Liver (tissue), 9 donors: ENCODE measurements around the gene DIP2C. TPM values are rescaled to one million over a fixed set of nuclear protein-coding genes. Genes with fewer than 3 reads are reported as not detected.

Experiments used
- DNase-seq: peaks from one replicate; pipeline ENCODE4 v3.0.0-alpha.2; 2017; ENCODE audit warnings: low spot score
- H3K27ac ChIP-seq, 2 donors: one replicate each; pipeline ENCODE4 v1.7.0; 2013; ENCODE audit warnings: inconsistent platforms in 2 of 2, low read length in 2 of 2, control low read depth in 1 of 2, low read depth in 1 of 2, mild to moderate bottlenecking in 1 of 2
- H3K27me3 ChIP-seq, 4 donors: one replicate each; pipeline versions ENCODE4 v1.6.1 to v1.7.0; 2013; ENCODE audit warnings: low read length in 3 of 4, inconsistent platforms in 1 of 4, mild to moderate bottlenecking in 1 of 4, moderate library complexity in 1 of 4; ENCODE audit not compliant: control insufficient read depth in 4 of 4, insufficient read depth in 4 of 4
- H3K36me3 ChIP-seq, 4 donors: one replicate each; pipeline versions ENCODE4 v1.6.1 to v1.7.0; 2013; ENCODE audit warnings: low read length in 3 of 4, mild to moderate bottlenecking in 3 of 4, low read depth in 1 of 4, moderate library complexity in 1 of 4; ENCODE audit not compliant: control insufficient read depth in 4 of 4, insufficient read depth in 3 of 4
- H3K4me1 ChIP-seq, 4 donors: one replicate each; pipeline versions ENCODE4 v1.6.1 to v1.7.0; 2013; ENCODE audit warnings: low read length in 3 of 4, mild to moderate bottlenecking in 3 of 4, moderate library complexity in 1 of 4; ENCODE audit not compliant: control insufficient read depth in 4 of 4, insufficient read depth in 4 of 4
- H3K4me3 ChIP-seq, 3 donors: one replicate each; pipeline versions ENCODE4 v1.6.1 to v1.7.0; 2013; ENCODE audit warnings: low read length in 3 of 3, control low read depth in 1 of 3, low read depth in 1 of 3, mild to moderate bottlenecking in 1 of 3
- H3K9ac ChIP-seq, 2 donors: one replicate each; pipeline ENCODE4 v1.7.0; 2013; ENCODE audit warnings: low read length in 2 of 2, mild to moderate bottlenecking in 2 of 2, moderate library complexity in 2 of 2, control low read depth in 1 of 2, low read depth in 1 of 2
- H3K9me3 ChIP-seq, 4 donors: one replicate each; pipeline versions ENCODE4 v1.6.1 to v1.7.0; 2013; ENCODE audit warnings: low read length in 3 of 4; ENCODE audit not compliant: control insufficient read depth in 4 of 4
- EGR1 ChIP-seq, 2 donors: IDR thresholded peaks; 2 replicates each; pipeline ENCODE4 v1.6.1; 2016 to 2018; ENCODE audit warnings: antibody characterized with exemption in 2 of 2, low read depth in 2 of 2
- FOXA1 ChIP-seq: IDR thresholded peaks from 2 replicates; pipeline ENCODE4 v1.6.1; 2016; ENCODE audit warnings: antibody characterized with exemption
- FOXA2 ChIP-seq: IDR thresholded peaks from 2 replicates; pipeline ENCODE4 v1.6.1; 2016; ENCODE audit warnings: antibody characterized with exemption
- GABPA ChIP-seq, 2 donors: IDR thresholded peaks in 1 of 2; conservative IDR thresholded peaks in 1 of 2; 2 replicates each; pipeline ENCODE4 v1.6.1; 2016; ENCODE audit warnings: antibody characterized with exemption in 2 of 2, mild to moderate bottlenecking in 1 of 2, moderate library complexity in 1 of 2
- HNF4A ChIP-seq, 2 donors: conservative IDR thresholded peaks; 2 replicates each; pipeline ENCODE4 v1.6.1; 2016; ENCODE audit warnings: antibody characterized with exemption in 2 of 2, mild to moderate bottlenecking in 2 of 2
- HNF4G ChIP-seq: IDR thresholded peaks from 2 replicates; pipeline ENCODE4 v1.6.1; 2016; ENCODE audit warnings: antibody characterized with exemption
- JUND ChIP-seq, 2 donors: IDR thresholded peaks; 2 replicates each; pipeline ENCODE4 v1.6.1; 2016; ENCODE audit warnings: antibody characterized with exemption in 2 of 2
- NR2F2 ChIP-seq: IDR thresholded peaks from 2 replicates; pipeline ENCODE4 v1.6.1; 2016; ENCODE audit warnings: antibody characterized with exemption
- RAD21 ChIP-seq, 2 donors: IDR thresholded peaks; 2 replicates each; pipeline ENCODE4 v1.6.1; 2016; ENCODE audit warnings: antibody characterized with exemption in 2 of 2, mild to moderate bottlenecking in 2 of 2
- RXRA ChIP-seq, 2 donors: IDR thresholded peaks; 2 replicates each; pipeline ENCODE4 v1.6.1; 2017 to 2018; ENCODE audit warnings: antibody characterized with exemption in 2 of 2, mild to moderate bottlenecking in 1 of 2
- SP1 ChIP-seq: IDR thresholded peaks from 2 replicates; pipeline ENCODE4 v1.6.1; 2018; ENCODE audit warnings: antibody characterized with exemption, mild to moderate bottlenecking
- TAF1 ChIP-seq: conservative IDR thresholded peaks from 2 replicates; pipeline ENCODE4 v1.6.1; 2016; ENCODE audit warnings: antibody characterized with exemption, mild to moderate bottlenecking
- YY1 ChIP-seq: IDR thresholded peaks from 2 replicates; pipeline ENCODE4 v1.6.1; 2016; ENCODE audit warnings: antibody characterized with exemption, mild to moderate bottlenecking
- WGBS: extraction: QIAGEN DNeasy Blood & Tissue Kit; methylation state at CpG from one replicate; pipeline ENCODE4 v1.1.7; 2013; 5-methylcytosine and 5-hydroxymethylcytosine counted together
- polyA plus RNA-seq, 2 donors: library from polyadenylated mRNA; stranded (reverse) in 1 of 2; unstranded in 1 of 2; fragments of 200-250 nt in 1 of 2; fragments of >200 nt in 1 of 2; fragmentation: Nextera tagmentation in 1 of 2; extraction: Ambion mirVana in 1 of 2; gene quantifications; one replicate each; pipeline versions ENCODE4 v1.2.1 to v1.2.3, GENCODE V29; 2013 to 2015
- total RNA-seq, 2 donors: library from RNA; depleted of rRNA; stranded (reverse); fragments of >200 nt; gene quantifications; one replicate each; pipeline ENCODE4 v1.2.3, GENCODE V29; 2014
- TF ChIP-seq, protein P1 (sequence below): fragments of 150-350 bp; IDR thresholded peaks from 2 replicates; pipeline ENCODE4 v1.5.1; 2017; ENCODE audit warnings: improper control_type of control experiment, low read depth, low read length; ENCODE audit not compliant: missing input control
- TF ChIP-seq, protein P2 (sequence below): IDR thresholded peaks from 2 replicates; pipeline ENCODE4 v1.6.1; 2016; ENCODE audit warnings: antibody characterized with exemption, mild to moderate bottlenecking
- TF ChIP-seq, protein P3 (sequence below): IDR thresholded peaks from 2 replicates; pipeline ENCODE4 v1.6.1; 2016; ENCODE audit warnings: antibody characterized with exemption
- TF ChIP-seq, protein P4 (sequence below): IDR thresholded peaks from 2 replicates; pipeline ENCODE4 v1.6.1; 2016; ENCODE audit warnings: antibody characterized with exemption
- TF ChIP-seq, protein P5 (sequence below): IDR thresholded peaks from 2 replicates; pipeline ENCODE4 v1.6.1; 2016; ENCODE audit warnings: antibody characterized with exemption
- donor health status: healthy.
- donor health status: healthy.
- donor health status: healthy.
- donor health status: healthy.
- donor health status: healthy.

DIP2C gene
- total and polyA plus RNA-seq, 4 donors, result 4.2 to 12.2 (median 5.7) TPM

DNA sequence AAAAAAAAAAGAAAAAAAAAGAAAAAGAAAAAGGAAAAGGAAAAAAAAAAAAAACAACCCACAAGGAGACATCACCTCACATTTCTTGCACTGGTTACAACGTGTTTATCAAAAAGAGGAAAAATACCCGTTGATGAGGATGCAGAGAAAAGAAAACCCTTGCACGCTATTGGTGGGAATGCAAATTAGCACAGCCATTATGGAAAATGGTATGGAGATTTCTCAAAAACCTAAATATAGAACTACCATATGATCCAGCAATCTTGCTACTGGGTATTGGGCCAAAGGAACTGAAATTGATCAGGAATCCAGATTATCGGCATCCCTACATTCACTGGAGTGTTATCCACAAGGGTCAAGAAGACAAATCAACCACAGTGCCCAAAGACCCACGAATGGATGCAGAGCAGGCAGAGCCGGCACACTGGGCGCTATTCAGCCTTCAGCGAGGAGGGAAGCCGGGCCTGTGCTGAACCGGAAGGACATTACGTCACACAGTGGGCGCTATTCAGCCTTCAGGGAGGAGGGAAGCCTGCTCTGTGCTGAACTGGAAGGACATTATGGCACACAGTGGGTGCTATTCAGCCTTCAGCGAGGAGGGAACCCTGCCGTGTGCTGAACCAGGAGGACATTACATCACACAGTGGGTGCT lies 295.6 kb downstream of the DIP2C start:
- DNase-seq, result no peak
- Histone ChIP-seq H3K27ac (no peak overlapping the region), H3K9ac (no peak overlapping the region), H3K4me3 (no peak overlapping the region), H3K36me3 (peaks cover 0 to 13% (median 5%) of the 10 kb centered on the region in 4 donors), H3K9me3 (no peaks in the 10 kb centered on the region), H3K27me3 (no peaks in the 10 kb centered on the region), H3K4me1 (no peaks in the 10 kb centered on the region)
- WGBS, result 91% methylated on average over 14 of the region's 14 CpGs
- TF ChIP-seq, protein P1, sequence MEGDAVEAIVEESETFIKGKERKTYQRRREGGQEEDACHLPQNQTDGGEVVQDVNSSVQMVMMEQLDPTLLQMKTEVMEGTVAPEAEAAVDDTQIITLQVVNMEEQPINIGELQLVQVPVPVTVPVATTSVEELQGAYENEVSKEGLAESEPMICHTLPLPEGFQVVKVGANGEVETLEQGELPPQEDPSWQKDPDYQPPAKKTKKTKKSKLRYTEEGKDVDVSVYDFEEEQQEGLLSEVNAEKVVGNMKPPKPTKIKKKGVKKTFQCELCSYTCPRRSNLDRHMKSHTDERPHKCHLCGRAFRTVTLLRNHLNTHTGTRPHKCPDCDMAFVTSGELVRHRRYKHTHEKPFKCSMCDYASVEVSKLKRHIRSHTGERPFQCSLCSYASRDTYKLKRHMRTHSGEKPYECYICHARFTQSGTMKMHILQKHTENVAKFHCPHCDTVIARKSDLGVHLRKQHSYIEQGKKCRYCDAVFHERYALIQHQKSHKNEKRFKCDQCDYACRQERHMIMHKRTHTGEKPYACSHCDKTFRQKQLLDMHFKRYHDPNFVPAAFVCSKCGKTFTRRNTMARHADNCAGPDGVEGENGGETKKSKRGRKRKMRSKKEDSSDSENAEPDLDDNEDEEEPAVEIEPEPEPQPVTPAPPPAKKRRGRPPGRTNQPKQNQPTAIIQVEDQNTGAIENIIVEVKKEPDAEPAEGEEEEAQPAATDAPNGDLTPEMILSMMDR, result no peak
- TF ChIP-seq, protein P2, sequence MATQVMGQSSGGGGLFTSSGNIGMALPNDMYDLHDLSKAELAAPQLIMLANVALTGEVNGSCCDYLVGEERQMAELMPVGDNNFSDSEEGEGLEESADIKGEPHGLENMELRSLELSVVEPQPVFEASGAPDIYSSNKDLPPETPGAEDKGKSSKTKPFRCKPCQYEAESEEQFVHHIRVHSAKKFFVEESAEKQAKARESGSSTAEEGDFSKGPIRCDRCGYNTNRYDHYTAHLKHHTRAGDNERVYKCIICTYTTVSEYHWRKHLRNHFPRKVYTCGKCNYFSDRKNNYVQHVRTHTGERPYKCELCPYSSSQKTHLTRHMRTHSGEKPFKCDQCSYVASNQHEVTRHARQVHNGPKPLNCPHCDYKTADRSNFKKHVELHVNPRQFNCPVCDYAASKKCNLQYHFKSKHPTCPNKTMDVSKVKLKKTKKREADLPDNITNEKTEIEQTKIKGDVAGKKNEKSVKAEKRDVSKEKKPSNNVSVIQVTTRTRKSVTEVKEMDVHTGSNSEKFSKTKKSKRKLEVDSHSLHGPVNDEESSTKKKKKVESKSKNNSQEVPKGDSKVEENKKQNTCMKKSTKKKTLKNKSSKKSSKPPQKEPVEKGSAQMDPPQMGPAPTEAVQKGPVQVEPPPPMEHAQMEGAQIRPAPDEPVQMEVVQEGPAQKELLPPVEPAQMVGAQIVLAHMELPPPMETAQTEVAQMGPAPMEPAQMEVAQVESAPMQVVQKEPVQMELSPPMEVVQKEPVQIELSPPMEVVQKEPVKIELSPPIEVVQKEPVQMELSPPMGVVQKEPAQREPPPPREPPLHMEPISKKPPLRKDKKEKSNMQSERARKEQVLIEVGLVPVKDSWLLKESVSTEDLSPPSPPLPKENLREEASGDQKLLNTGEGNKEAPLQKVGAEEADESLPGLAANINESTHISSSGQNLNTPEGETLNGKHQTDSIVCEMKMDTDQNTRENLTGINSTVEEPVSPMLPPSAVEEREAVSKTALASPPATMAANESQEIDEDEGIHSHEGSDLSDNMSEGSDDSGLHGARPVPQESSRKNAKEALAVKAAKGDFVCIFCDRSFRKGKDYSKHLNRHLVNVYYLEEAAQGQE, result no peak
- TF ChIP-seq JUND (IDR thresholded peaks at IDR 0.05) (no peak), EGR1 (IDR thresholded peaks at IDR 0.05; ENCODE audit: low read depth in 2 of 2) (no peak), HNF4A (conservative IDR thresholded peaks at IDR 0.05) (no peak), GABPA (IDR thresholded peaks at IDR 0.05 in 1 of 2, conservative IDR thresholded peaks at IDR 0.05 in 1 of 2) (no peak), TAF1 (no peak), SP1 (no peak), HNF4G (no peak), RXRA (IDR thresholded peaks at IDR 0.05) (no peak), NR2F2 (no peak), FOXA1 (no peak), RAD21 (IDR thresholded peaks at IDR 0.05) (no peak), YY1 (no peak), FOXA2 (no peak)
- TF ChIP-seq, protein P3, sequence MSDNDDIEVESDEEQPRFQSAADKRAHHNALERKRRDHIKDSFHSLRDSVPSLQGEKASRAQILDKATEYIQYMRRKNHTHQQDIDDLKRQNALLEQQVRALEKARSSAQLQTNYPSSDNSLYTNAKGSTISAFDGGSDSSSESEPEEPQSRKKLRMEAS, result no peak
- TF ChIP-seq, protein P4, sequence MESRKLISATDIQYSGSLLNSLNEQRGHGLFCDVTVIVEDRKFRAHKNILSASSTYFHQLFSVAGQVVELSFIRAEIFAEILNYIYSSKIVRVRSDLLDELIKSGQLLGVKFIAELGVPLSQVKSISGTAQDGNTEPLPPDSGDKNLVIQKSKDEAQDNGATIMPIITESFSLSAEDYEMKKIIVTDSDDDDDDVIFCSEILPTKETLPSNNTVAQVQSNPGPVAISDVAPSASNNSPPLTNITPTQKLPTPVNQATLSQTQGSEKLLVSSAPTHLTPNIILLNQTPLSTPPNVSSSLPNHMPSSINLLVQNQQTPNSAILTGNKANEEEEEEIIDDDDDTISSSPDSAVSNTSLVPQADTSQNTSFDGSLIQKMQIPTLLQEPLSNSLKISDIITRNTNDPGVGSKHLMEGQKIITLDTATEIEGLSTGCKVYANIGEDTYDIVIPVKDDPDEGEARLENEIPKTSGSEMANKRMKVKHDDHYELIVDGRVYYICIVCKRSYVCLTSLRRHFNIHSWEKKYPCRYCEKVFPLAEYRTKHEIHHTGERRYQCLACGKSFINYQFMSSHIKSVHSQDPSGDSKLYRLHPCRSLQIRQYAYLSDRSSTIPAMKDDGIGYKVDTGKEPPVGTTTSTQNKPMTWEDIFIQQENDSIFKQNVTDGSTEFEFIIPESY, result no peak
- TF ChIP-seq, protein P5, sequence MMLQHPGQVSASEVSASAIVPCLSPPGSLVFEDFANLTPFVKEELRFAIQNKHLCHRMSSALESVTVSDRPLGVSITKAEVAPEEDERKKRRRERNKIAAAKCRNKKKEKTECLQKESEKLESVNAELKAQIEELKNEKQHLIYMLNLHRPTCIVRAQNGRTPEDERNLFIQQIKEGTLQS, result no peak
